Upper lobe of right lung (tissue), 1 donor: ENCODE results near the gene IGF1R. TPM values are rescaled to one million over a fixed set of nuclear protein-coding genes. Genes with fewer than 3 reads are reported as not detected.

Source experiments
- ATAC-seq: fragments of 200-7000 bp; cut with Tn5 transposase; one replicate; pipeline ENCODE4 v1.9.1; 2020; ENCODE audit warnings: mild to moderate bottlenecking, moderate library complexity
- DNase-seq: peaks from one replicate; pipeline ENCODE4 v3.0.0-alpha.2; 2020
- H3K27ac ChIP-seq: fragments of 200-600 bp; one replicate; pipeline ENCODE4 v1.8.0; 2022
- H3K27me3 ChIP-seq: fragments of 200-600 bp; one replicate; pipeline ENCODE4 v1.8.0; 2022; ENCODE audit warnings: mild to moderate bottlenecking
- H3K36me3 ChIP-seq: fragments of 200-600 bp; one replicate; pipeline ENCODE4 v1.8.0; 2022
- H3K4me1 ChIP-seq: fragments of 200-600 bp; one replicate; pipeline ENCODE4 v1.8.0; 2022
- H3K4me3 ChIP-seq: fragments of 200-600 bp; one replicate; pipeline ENCODE4 v1.8.0; 2022; ENCODE audit warnings: mild to moderate bottlenecking
- H3K9me3 ChIP-seq: fragments of 200-600 bp; one replicate; pipeline ENCODE4 v1.8.0; 2022
- intact Hi-C: fragments of 100-400 bp; cut with DNase I; formaldehyde crosslinking; loops from one replicate; pipeline ENCODE4 v1.11.0; 2022
- total RNA-seq: library from RNA; stranded (reverse); fragmentation: NEBNext Ultra II Directional; extraction: Animal tissue kit (Norgen Biotek cat#: 25700); gene quantifications from one replicate; pipeline ENCODE4 v1.2.1, GENCODE V29; 2021
- TF ChIP-seq, protein P1 (sequence below): fragments of 200-600 bp; IDR thresholded peaks from one replicate; pipeline ENCODE4 v1.8.0; 2022; ENCODE audit warnings: antibody characterized with exemption
- donor health status: DM: no; HTN: yes; CAD: no; lungs with severe emphysema.

The IGF1R gene
- total RNA-seq, 1 donor from 2014 or later, result 40.0 TPM

DNA sequence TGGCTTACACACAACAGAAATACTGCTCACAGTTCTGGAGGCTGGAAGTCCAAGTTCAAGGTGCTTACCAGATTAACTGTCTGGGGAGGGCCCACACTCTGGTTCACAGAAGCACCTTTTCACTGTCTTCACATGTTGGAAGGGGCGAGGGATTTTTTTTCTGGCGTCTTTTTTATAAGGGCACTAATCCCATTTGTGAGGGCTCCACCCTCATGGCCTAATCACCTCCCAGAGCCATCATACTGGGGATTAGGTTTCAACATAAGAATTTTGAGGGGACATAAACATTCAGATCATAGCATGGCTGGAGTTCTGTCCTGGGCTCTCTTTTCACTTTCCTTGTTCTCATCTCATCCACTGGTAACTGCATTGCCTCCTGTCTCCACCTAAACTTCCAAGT lies 63.5 kb downstream of the IGF1R start:
- Histone ChIP-seq H3K4me1 (peaks cover 17% of the 10 kb centered on the region), H3K36me3 (peaks cover 10% of the 10 kb centered on the region), H3K9me3 (no peaks in the 10 kb centered on the region), H3K4me3 (no peak overlapping the region), H3K27me3 (no peaks in the 10 kb centered on the region), H3K27ac (no peak overlapping the region)
- TF ChIP-seq, protein P1, sequence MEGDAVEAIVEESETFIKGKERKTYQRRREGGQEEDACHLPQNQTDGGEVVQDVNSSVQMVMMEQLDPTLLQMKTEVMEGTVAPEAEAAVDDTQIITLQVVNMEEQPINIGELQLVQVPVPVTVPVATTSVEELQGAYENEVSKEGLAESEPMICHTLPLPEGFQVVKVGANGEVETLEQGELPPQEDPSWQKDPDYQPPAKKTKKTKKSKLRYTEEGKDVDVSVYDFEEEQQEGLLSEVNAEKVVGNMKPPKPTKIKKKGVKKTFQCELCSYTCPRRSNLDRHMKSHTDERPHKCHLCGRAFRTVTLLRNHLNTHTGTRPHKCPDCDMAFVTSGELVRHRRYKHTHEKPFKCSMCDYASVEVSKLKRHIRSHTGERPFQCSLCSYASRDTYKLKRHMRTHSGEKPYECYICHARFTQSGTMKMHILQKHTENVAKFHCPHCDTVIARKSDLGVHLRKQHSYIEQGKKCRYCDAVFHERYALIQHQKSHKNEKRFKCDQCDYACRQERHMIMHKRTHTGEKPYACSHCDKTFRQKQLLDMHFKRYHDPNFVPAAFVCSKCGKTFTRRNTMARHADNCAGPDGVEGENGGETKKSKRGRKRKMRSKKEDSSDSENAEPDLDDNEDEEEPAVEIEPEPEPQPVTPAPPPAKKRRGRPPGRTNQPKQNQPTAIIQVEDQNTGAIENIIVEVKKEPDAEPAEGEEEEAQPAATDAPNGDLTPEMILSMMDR, result no peak
- DNase-seq, result no peak
- intact Hi-C loops, result no loop called here
- ATAC-seq, result no peak

DNA sequence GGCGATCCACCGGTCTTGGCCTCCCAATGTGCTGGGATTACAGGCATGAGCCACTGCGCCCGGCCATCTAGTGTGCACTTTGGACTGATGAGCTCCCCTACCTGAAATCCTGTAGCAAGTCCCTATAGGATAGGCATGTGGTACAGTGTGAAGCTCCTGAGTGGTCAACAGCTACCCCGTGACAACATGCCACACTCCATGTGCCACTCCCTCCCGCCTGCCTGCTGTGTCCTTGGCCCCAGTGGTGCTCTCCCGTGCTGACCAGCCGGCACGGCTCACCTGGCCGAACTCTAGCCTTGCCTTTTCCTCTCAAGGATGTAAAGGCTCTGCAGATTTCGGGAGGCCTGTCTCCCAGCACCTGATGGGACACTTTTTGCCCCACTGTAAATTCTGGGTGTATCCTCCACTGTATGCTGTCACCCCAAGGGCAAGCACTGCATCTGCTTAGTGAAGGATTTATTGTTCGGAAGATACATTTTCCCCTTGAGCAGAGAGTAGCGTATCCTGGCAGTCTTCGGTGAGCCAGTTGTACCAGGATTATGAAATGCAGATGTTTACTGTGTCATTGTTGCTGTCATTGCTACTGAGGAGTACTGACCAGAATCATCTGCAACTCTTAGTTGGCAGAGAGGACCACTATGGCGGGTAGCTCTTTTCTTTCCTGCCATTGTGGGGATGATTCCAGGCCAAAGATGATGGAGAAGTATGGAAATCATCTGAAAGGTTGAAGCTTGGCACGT lies 64.7 kb downstream of the IGF1R start:
- intact Hi-C loops, result no loop called here
- TF ChIP-seq, protein P1, result no peak
- Histone ChIP-seq H3K27me3 (no peaks in the 10 kb centered on the region), H3K36me3 (peaks cover 4% of the 10 kb centered on the region), H3K4me1 (peaks cover 18% of the 10 kb centered on the region), H3K9me3 (no peaks in the 10 kb centered on the region), H3K4me3 (no peak overlapping the region), H3K27ac (no peak overlapping the region)
- DNase-seq (no peak), ATAC-seq (no peak)

DNA sequence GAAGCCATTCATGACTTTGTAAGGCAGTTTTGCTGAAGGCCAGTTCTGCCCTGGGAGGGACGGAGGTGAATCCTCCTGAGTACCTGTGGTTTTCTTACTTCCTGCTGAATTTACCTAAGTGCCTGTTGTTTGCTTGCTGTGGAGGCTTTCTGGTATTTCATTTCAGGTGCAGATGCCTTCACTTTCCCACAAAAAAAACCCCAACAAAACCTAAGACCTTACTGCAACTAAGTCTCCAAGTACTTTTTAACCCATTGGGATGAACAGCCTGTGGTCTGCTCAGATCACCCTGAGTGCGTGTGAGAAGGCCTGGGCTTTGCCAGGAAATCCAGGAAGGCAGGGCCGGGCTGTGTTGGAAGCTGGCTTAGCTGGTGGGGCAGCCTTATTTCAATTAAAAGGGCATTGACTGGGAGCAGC lies 65.3 kb downstream of the IGF1R start:
- no peaks in the 10 kb centered on the region for H3K9me3 ChIP-seq
- DNase-seq (no peak), ATAC-seq (peak; percentile 18)
- H3K27me3 ChIP-seq, result no peaks in the 10 kb centered on the region
- H3K4me1 ChIP-seq, result peaks cover 18% of the 10 kb centered on the region
- H3K27ac ChIP-seq, result no peak overlapping the region
- TF ChIP-seq, protein P1, result no peak
- H3K36me3 ChIP-seq, result no peaks in the 10 kb centered on the region
- intact Hi-C loops, result no loop called here
- no peak overlapping the region for H3K4me3 ChIP-seq

DNA sequence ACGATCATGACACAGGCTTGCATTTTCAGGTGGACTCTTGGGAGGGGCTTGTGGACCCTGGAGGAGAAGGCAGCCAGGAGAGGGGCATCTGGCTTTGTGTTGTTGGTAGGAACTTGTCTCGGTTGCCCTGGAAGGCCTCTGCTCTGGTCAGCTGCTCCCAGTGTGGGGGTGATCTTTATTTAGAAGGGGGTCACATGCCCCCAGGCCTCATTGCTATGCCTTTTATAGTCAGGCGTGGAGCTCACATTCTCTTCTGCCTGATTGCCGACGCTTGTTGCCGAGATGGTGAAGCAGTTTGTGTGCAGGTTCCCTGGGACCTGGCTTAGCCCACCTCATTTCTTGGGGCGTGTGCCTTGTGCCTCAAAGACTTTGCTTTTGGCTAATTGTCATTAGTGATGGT lies 66.6 kb downstream of the IGF1R start:
- ATAC-seq (no peak), DNase-seq (no peak)
- intact Hi-C loops, result no loop called here
- no peaks in the 10 kb centered on the region for H3K27me3 ChIP-seq
- TF ChIP-seq, protein P1, result no peak
- H3K4me1 ChIP-seq, result peaks cover 18% of the 10 kb centered on the region
- no peaks in the 10 kb centered on the region for H3K9me3 ChIP-seq
- no peak overlapping the region for H3K27ac ChIP-seq
- H3K4me3 ChIP-seq, result no peak overlapping the region
- H3K36me3 ChIP-seq, result no peaks in the 10 kb centered on the region

DNA sequence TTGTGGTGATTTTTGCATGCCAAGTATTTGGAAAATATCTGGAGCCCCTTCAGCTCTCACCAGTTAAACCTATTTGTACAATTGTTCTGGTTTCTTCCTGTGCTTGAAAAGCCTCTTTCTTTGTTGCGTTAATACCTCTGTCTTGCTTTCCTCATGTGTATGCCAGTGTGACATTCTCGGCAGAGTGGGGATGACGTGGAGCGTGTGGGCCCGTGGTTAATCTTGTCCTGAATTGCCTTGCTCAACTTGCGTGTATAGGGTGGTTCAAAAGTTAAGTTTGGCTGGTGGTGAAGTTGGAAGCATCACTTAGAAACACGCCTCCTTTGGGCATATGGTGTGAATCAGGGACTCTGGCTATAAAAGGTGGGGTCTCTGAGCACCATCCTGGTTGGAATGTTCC lies 67.1 kb downstream of the IGF1R start:
- no peak overlapping the region for H3K27ac ChIP-seq
- H3K4me1 ChIP-seq, result peaks cover 18% of the 10 kb centered on the region
- no peaks in the 10 kb centered on the region for H3K9me3 ChIP-seq
- H3K36me3 ChIP-seq, result no peaks in the 10 kb centered on the region
- no peak for DNase-seq
- TF ChIP-seq, protein P1, result no peak
- no peak for ATAC-seq
- intact Hi-C loops, result no loop called here
- H3K4me3 ChIP-seq, result no peak overlapping the region
- no peaks in the 10 kb centered on the region for H3K27me3 ChIP-seq
